ENCODE measurements around the gene VPS8.

Gene VPS8

GRCh38 chr3:184820525-184820924 is 8.6 kb downstream of the VPS8 start:
- no peak for TF ChIP-seq CSDC2 (CRISPR knock-in tag; IDR thresholded peaks at IDR 0.05)
- no peak for TF ChIP-seq ISL1 (CRISPR knock-in tag; IDR thresholded peaks at IDR 0.05)
- TF ChIP-seq ESRRG (CRISPR knock-in tag; IDR thresholded peaks at IDR 0.05): no peak
- TF ChIP-seq ZNF565 (CRISPR knock-in tag; conservative IDR thresholded peaks at IDR 0.05; ENCODE audit: low read depth): no peak
- TF ChIP-seq ZFP3 (CRISPR knock-in tag; IDR thresholded peaks at IDR 0.05): no peak
- no peak for TF ChIP-seq OSR1 (CRISPR knock-in tag; IDR thresholded peaks at IDR 0.05)
- no peak for TF ChIP-seq ZFP30 (CRISPR knock-in tag; IDR thresholded peaks at IDR 0.05)
- TF ChIP-seq ZNF70 (CRISPR knock-in tag; IDR thresholded peaks at IDR 0.05): no peak
- no peak for TF ChIP-seq ARNTL (CRISPR knock-in tag; IDR thresholded peaks at IDR 0.05; ENCODE audit: borderline replicate concordance, low read depth)
- TF ChIP-seq RARB (CRISPR knock-in tag; IDR thresholded peaks at IDR 0.05): no peak
- no peak for TF ChIP-seq ZNF8 (CRISPR knock-in tag; IDR thresholded peaks at IDR 0.05)
- no peak for TF ChIP-seq SNAI2 (CRISPR knock-in tag; IDR thresholded peaks at IDR 0.05)
- TF ChIP-seq, protein P1, sequence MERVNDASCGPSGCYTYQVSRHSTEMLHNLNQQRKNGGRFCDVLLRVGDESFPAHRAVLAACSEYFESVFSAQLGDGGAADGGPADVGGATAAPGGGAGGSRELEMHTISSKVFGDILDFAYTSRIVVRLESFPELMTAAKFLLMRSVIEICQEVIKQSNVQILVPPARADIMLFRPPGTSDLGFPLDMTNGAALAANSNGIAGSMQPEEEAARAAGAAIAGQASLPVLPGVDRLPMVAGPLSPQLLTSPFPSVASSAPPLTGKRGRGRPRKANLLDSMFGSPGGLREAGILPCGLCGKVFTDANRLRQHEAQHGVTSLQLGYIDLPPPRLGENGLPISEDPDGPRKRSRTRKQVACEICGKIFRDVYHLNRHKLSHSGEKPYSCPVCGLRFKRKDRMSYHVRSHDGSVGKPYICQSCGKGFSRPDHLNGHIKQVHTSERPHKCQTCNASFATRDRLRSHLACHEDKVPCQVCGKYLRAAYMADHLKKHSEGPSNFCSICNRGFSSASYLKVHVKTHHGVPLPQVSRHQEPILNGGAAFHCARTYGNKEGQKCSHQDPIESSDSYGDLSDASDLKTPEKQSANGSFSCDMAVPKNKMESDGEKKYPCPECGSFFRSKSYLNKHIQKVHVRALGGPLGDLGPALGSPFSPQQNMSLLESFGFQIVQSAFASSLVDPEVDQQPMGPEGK (CRISPR knock-in tag; IDR thresholded peaks at IDR 0.05; ENCODE audit: borderline replicate concordance): no peak
- no peak for TF ChIP-seq GLIS3 (CRISPR knock-in tag; IDR thresholded peaks at IDR 0.05)
- no peak for TF ChIP-seq PPARA (CRISPR knock-in tag; IDR thresholded peaks at IDR 0.05; ENCODE audit: borderline replicate concordance)
- TF ChIP-seq, protein P2, sequence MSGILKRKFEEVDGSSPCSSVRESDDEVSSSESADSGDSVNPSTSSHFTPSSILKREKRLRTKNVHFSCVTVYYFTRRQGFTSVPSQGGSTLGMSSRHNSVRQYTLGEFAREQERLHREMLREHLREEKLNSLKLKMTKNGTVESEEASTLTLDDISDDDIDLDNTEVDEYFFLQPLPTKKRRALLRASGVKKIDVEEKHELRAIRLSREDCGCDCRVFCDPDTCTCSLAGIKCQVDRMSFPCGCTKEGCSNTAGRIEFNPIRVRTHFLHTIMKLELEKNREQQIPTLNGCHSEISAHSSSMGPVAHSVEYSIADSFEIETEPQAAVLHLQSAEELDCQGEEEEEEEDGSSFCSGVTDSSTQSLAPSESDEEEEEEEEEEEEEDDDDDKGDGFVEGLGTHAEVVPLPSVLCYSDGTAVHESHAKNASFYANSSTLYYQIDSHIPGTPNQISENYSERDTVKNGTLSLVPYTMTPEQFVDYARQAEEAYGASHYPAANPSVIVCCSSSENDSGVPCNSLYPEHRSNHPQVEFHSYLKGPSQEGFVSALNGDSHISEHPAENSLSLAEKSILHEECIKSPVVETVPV (CRISPR knock-in tag; IDR thresholded peaks at IDR 0.05): no peak
- TF ChIP-seq, protein P3, sequence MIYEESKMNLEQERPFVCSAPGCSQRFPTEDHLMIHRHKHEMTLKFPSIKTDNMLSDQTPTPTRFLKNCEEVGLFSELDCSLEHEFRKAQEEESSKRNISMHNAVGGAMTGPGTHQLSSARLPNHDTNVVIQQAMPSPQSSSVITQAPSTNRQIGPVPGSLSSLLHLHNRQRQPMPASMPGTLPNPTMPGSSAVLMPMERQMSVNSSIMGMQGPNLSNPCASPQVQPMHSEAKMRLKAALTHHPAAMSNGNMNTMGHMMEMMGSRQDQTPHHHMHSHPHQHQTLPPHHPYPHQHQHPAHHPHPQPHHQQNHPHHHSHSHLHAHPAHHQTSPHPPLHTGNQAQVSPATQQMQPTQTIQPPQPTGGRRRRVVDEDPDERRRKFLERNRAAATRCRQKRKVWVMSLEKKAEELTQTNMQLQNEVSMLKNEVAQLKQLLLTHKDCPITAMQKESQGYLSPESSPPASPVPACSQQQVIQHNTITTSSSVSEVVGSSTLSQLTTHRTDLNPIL (CRISPR knock-in tag; IDR thresholded peaks at IDR 0.05; ENCODE audit: low read depth): no peak
- ATAC-seq: no peak

DNA sequence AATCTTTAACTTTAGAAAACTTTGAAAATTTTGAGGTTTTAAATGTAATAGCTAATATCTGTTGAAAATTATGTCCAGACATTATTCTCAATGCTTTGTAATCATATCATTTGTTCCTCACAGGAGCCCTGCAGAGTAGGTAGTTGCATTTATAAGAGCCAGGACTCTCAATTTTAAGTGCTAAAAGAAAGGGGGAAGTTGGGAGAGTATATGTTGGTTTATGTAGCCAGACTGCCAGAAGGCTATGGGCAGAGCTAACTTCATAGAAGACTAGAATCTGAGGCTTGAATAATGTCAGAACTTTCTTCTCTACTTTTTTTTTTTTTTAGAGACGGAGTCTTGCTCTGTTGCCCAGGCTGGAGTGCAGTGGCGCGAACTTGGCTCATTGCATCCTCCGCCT is 9.1 kb downstream of the VPS8 start:
- TF ChIP-seq, protein P1 (CRISPR knock-in tag; IDR thresholded peaks at IDR 0.05; ENCODE audit: borderline replicate concordance): no peak
- no peak for TF ChIP-seq GLIS3 (CRISPR knock-in tag; IDR thresholded peaks at IDR 0.05)
- TF ChIP-seq BACH2 (CRISPR knock-in tag; IDR thresholded peaks at IDR 0.05; ENCODE audit: borderline replicate concordance): no peak
- no peak for TF ChIP-seq TCF4 (CRISPR knock-in tag; IDR thresholded peaks at IDR 0.05; ENCODE audit: borderline replicate concordance)
- TF ChIP-seq ZNF8 (CRISPR knock-in tag; IDR thresholded peaks at IDR 0.05): no peak
- TF ChIP-seq TOX (CRISPR knock-in tag; IDR thresholded peaks at IDR 0.05; ENCODE audit: borderline replicate concordance): no peak
- TF ChIP-seq OSR1 (CRISPR knock-in tag; IDR thresholded peaks at IDR 0.05): no peak
- no peak for TF ChIP-seq RARB (CRISPR knock-in tag; IDR thresholded peaks at IDR 0.05)
- no peak for TF ChIP-seq ARNTL (CRISPR knock-in tag; IDR thresholded peaks at IDR 0.05; ENCODE audit: borderline replicate concordance, low read depth)
- no peak for TF ChIP-seq ESRRG (CRISPR knock-in tag; IDR thresholded peaks at IDR 0.05)
- TF ChIP-seq ISL1 (CRISPR knock-in tag; IDR thresholded peaks at IDR 0.05): no peak
- TF ChIP-seq ZNF565 (CRISPR knock-in tag; conservative IDR thresholded peaks at IDR 0.05; ENCODE audit: low read depth): no peak
- no peak for ATAC-seq

DNA sequence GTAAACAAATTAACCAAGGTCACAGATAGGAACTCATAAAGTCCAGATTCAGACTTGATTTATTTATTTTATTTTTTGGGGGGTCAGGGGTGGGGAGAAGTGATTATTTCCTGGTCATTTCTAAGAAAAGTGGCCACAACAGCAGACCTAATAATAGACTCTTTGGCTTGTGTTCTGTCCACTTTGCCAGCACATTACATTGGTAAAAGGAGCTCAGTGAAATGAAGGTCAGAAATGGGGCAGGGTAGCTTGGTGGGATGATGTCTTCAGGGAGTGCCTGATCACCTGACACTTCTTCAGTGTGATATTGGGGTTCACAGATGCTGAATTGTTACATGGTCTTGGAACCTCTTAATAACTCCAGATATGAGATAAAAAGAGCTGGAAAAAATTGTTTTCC is 10.1 kb downstream of the VPS8 start:
- no peak for ATAC-seq
- TF ChIP-seq BACH2 (CRISPR knock-in tag; IDR thresholded peaks at IDR 0.05; ENCODE audit: borderline replicate concordance) (no peak), ZNF565 (CRISPR knock-in tag; conservative IDR thresholded peaks at IDR 0.05; ENCODE audit: low read depth) (no peak), ZFP30 (CRISPR knock-in tag; IDR thresholded peaks at IDR 0.05) (no peak), ZC3H10 (CRISPR knock-in tag; IDR thresholded peaks at IDR 0.05) (no peak), ZFP3 (CRISPR knock-in tag; IDR thresholded peaks at IDR 0.05) (no peak), ISL1 (CRISPR knock-in tag; IDR thresholded peaks at IDR 0.05) (no peak), OSR1 (CRISPR knock-in tag; IDR thresholded peaks at IDR 0.05) (no peak), TCF4 (CRISPR knock-in tag; IDR thresholded peaks at IDR 0.05; ENCODE audit: borderline replicate concordance) (no peak), ZNF8 (CRISPR knock-in tag; IDR thresholded peaks at IDR 0.05) (no peak), SNAI2 (CRISPR knock-in tag; IDR thresholded peaks at IDR 0.05) (no peak), CSDC2 (CRISPR knock-in tag; IDR thresholded peaks at IDR 0.05) (no peak), ARNTL (CRISPR knock-in tag; IDR thresholded peaks at IDR 0.05; ENCODE audit: borderline replicate concordance, low read depth) (no peak)
- TF ChIP-seq, protein P2 (CRISPR knock-in tag; IDR thresholded peaks at IDR 0.05): no peak
- TF ChIP-seq, protein P3 (CRISPR knock-in tag; IDR thresholded peaks at IDR 0.05; ENCODE audit: low read depth): no peak
- TF ChIP-seq, protein P4, sequence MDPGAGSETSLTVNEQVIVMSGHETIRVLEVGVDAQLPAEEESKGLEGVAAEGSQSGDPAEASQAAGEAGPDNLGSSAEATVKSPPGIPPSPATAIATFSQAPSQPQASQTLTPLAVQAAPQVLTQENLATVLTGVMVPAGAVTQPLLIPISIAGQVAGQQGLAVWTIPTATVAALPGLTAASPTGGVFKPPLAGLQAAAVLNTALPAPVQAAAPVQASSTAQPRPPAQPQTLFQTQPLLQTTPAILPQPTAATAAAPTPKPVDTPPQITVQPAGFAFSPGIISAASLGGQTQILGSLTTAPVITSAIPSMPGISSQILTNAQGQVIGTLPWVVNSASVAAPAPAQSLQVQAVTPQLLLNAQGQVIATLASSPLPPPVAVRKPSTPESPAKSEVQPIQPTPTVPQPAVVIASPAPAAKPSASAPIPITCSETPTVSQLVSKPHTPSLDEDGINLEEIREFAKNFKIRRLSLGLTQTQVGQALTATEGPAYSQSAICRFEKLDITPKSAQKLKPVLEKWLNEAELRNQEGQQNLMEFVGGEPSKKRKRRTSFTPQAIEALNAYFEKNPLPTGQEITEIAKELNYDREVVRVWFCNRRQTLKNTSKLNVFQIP (CRISPR knock-in tag; IDR thresholded peaks at IDR 0.05; ENCODE audit: borderline replicate concordance, low read depth): no peak
- TF ChIP-seq, protein P1 (CRISPR knock-in tag; IDR thresholded peaks at IDR 0.05; ENCODE audit: borderline replicate concordance): no peak
